Measurements from ENCODE around the gene MC4R. TPM values are rescaled to one million over a fixed set of nuclear protein-coding genes. Genes with fewer than 3 reads are reported as not detected.
A peak's percentile ranks its signal among the peaks of the same experiment; 100 is the strongest.
"Not testable (repeated sequence)": the region's sequence is repeated elsewhere in the genome, so short reads cannot be mapped to it uniquely, and the experiment has no call there.

Gene MC4R
- not detected in 2 replicates for total RNA-seq
- not detected in 2 replicates for polyA plus RNA-seq
- not detected in 2 replicates for polyA plus RNA-seq (2012)
- not detected in 2 replicates for polyA minus RNA-seq (ENCODE audit: low replicate concordance)

DNA sequence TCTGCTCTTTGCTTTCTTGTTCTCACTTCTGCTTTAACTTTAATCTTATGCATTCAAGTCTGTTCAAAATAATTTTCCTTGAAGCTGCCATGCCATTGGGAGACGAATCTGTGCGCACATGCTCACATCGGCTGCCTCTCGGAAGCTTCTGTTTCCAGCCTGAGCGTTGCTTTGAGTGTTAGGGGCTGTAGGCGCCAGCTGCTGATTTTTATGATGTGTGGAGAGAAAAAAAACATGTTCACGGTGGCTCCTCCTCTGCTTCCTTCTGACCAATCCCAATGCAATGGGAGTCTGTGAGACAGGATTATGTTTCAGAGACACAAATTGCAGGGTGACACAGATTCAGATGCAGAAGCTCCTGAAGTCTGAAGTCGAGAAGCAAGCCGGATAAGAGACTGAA lies at the start of gene MC4R:
TSS of gene MC4R (minus strand) at position 180 of the 400 bp plus-strand sequence. CDS start 426 bp downstream, outside the sequence.
- Histone ChIP-seq H3K4me3 (replicated peaks in 1 of 4; ENCODE audit: control extremely low read depth in 1 of 4, insufficient read depth in 1 of 4, low read depth in 3 of 4, low read length in 4 of 4) (peak within 1 kb of the TSS in 1 of 4 experiments; percentile 62), H3K9me3 (ENCODE audit: control insufficient read depth, insufficient read depth, low read depth, low read length) (no peaks in the 10 kb centered on the region), H3K9ac (ENCODE audit: insufficient read depth, low read length) (no peak within 1 kb of the TSS), H2AFZ (ENCODE audit: low read length) (no peak within 1 kb of the TSS), H3K27ac (ENCODE audit: insufficient read depth, low read length) (no peak within 1 kb of the TSS), H3K27me3 (ENCODE audit: control insufficient read depth, insufficient read depth, low read length) (peaks cover 4% of the 10 kb centered on the region), H4K20me1 (ENCODE audit: control insufficient read depth, extremely low read depth, insufficient read depth, low read length) (no peaks in the 10 kb centered on the region), H3K4me2 (ENCODE audit: extremely low read depth, insufficient read depth, low read length) (no peak within 1 kb of the TSS), H3K36me3 (ENCODE audit: control insufficient read depth, insufficient read depth, low read length) (no peaks in the 10 kb centered on the region), H3K4me1 (ENCODE audit: control insufficient read depth, extremely low read depth, insufficient read depth, low read length) (no peaks in the 10 kb centered on the region), H3K79me2 (ENCODE audit: control insufficient read depth, insufficient read depth, low read length) (no peaks in the 10 kb centered on the region)
- TF ChIP-seq, protein P1, sequence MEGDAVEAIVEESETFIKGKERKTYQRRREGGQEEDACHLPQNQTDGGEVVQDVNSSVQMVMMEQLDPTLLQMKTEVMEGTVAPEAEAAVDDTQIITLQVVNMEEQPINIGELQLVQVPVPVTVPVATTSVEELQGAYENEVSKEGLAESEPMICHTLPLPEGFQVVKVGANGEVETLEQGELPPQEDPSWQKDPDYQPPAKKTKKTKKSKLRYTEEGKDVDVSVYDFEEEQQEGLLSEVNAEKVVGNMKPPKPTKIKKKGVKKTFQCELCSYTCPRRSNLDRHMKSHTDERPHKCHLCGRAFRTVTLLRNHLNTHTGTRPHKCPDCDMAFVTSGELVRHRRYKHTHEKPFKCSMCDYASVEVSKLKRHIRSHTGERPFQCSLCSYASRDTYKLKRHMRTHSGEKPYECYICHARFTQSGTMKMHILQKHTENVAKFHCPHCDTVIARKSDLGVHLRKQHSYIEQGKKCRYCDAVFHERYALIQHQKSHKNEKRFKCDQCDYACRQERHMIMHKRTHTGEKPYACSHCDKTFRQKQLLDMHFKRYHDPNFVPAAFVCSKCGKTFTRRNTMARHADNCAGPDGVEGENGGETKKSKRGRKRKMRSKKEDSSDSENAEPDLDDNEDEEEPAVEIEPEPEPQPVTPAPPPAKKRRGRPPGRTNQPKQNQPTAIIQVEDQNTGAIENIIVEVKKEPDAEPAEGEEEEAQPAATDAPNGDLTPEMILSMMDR (conservative IDR thresholded peaks at IDR 0.05 in 1 of 2, IDR thresholded peaks at IDR 0.05 in 1 of 2; ENCODE audit: low read depth in 1 of 2, low read length in 2 of 2) = no peak
- no peak for TF ChIP-seq EZH2 (IDR thresholded peaks at IDR 0.05; ENCODE audit: low read length, missing control alignments)
- DNase-seq (ENCODE audit: low read depth in 2 of 2) = peak; percentile 80 to 89

DNA sequence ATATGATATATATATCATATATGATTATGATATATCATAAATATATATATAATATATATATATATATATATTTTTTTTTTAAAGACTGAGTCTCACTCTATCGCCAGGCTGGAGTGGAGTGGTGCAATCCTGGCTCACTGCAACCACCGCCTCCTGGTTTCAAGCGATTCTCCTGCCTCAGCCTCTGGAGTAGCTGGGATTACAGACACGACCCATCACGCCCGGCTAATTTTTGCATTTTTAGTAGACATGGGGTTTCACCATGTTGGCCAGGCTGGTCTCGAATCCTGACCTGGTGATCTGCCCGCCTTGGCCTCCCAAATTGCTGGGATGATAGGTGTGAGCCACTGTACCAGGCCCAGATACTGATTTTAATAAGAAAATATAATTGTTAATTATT lies 49.7 kb upstream of the MC4R start:
- DNase-seq (ENCODE audit: low read depth in 2 of 2); H3K27ac ChIP-seq (ENCODE audit: insufficient read depth, low read length); H3K27me3 ChIP-seq (ENCODE audit: control insufficient read depth, insufficient read depth, low read length); H3K4me3 ChIP-seq (replicated peaks in 1 of 4; ENCODE audit: control extremely low read depth in 1 of 4, insufficient read depth in 1 of 4, low read depth in 3 of 4, low read length in 4 of 4); H2AFZ ChIP-seq (ENCODE audit: low read length); H4K20me1 ChIP-seq (ENCODE audit: control insufficient read depth, extremely low read depth, insufficient read depth, low read length); H3K9me3 ChIP-seq (ENCODE audit: control insufficient read depth, insufficient read depth, low read depth, low read length); H3K36me3 ChIP-seq (ENCODE audit: control insufficient read depth, insufficient read depth, low read length); H3K79me2 ChIP-seq (ENCODE audit: control insufficient read depth, insufficient read depth, low read length); H3K4me2 ChIP-seq (ENCODE audit: extremely low read depth, insufficient read depth, low read length); H3K4me1 ChIP-seq (ENCODE audit: control insufficient read depth, extremely low read depth, insufficient read depth, low read length); H3K9ac ChIP-seq (ENCODE audit: insufficient read depth, low read length): not testable (repeated sequence)

DNA sequence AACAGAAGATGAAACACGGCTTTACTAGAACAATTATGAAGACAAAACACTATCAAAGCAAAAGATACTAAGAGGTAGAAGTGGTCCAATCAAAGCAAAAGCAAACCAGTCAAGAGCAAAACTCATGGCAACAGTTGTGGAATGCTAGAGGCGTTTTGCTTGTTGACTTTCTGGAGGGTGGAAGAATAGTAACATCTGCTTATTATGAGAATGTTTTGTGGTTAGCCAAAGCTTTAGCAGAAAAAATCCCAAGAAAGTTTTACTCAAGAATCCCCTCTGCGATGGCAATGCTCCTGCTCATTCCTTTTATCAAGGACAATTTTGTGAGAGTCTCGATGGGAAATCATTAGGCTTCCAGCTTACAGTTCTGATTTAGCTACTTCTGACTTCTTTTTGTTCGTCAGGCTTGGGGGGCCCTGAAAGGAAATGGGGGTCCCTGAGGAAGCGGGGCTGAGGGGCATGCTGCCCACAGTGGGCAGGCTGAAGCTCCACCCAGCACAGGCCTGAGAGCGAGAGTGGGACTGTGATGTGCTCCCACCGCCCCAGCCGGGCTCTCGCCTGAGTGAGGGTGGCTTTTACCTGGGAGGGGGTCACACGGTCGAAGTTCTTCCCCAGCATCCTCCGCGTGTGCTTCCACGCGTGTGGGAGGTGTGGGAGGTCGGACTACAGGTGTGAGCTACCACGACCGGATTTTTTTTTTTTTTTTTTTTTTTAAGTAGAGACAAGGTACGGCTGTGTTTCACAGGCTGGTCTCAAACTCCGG lies 49.0 kb upstream of the MC4R start:
- no peaks in the 10 kb centered on the region for H3K79me2 ChIP-seq (ENCODE audit: control insufficient read depth, insufficient read depth, low read length)
- H2AFZ ChIP-seq (ENCODE audit: low read length) = no peak overlapping the region
- no peak overlapping the region for H3K4me2 ChIP-seq (ENCODE audit: extremely low read depth, insufficient read depth, low read length)
- no peaks in the 10 kb centered on the region for H3K4me1 ChIP-seq (ENCODE audit: control insufficient read depth, extremely low read depth, insufficient read depth, low read length)
- no peak overlapping the region for H3K27ac ChIP-seq (ENCODE audit: insufficient read depth, low read length)
- TF ChIP-seq EZH2 (IDR thresholded peaks at IDR 0.05; ENCODE audit: low read length, missing control alignments) = no peak
- TF ChIP-seq, protein P1 (conservative IDR thresholded peaks at IDR 0.05 in 1 of 2, IDR thresholded peaks at IDR 0.05 in 1 of 2; ENCODE audit: low read depth in 1 of 2, low read length in 2 of 2) = no peak
- H3K9ac ChIP-seq (ENCODE audit: insufficient read depth, low read length) = no peak overlapping the region
- no peaks in the 10 kb centered on the region for H4K20me1 ChIP-seq (ENCODE audit: control insufficient read depth, extremely low read depth, insufficient read depth, low read length)
- peak in 1 of 2 donors; percentile 2 for DNase-seq (ENCODE audit: low read depth in 2 of 2)
- H3K4me3 ChIP-seq (replicated peaks in 1 of 4; ENCODE audit: control extremely low read depth in 1 of 4, insufficient read depth in 1 of 4, low read depth in 3 of 4, low read length in 4 of 4) = no peak overlapping the region
- H3K27me3 ChIP-seq (ENCODE audit: control insufficient read depth, insufficient read depth, low read length) = no peaks in the 10 kb centered on the region
- H3K36me3 ChIP-seq (ENCODE audit: control insufficient read depth, insufficient read depth, low read length) = no peaks in the 10 kb centered on the region
- no peaks in the 10 kb centered on the region for H3K9me3 ChIP-seq (ENCODE audit: control insufficient read depth, insufficient read depth, low read depth, low read length)

Data from fibroblast of lung (primary cell).